HCT116 (cell line): ENCODE measurements around the gene TAF10. TPM values are rescaled to one million over a fixed set of nuclear protein-coding genes. Genes with fewer than 3 reads are reported as not detected.

ENCODE experiments used
- CEBPB ChIP-seq: IDR thresholded peaks from 2 replicates; pipeline ENCODE4 v1.6.1; 2012; ENCODE audit warnings: low read depth
- ELF1 ChIP-seq: IDR thresholded peaks from 2 replicates; pipeline ENCODE4 v1.6.1; 2012; ENCODE audit warnings: low read depth, borderline replicate concordance
- EZH2phosphoT487 ChIP-seq: fragments of 200-600 bp; IDR thresholded peaks from 2 replicates; pipeline ENCODE4 v1.6.1; 2018; ENCODE audit warnings: antibody characterized with exemption, borderline replicate concordance
- FOSL1 ChIP-seq: IDR thresholded peaks from 2 replicates; pipeline ENCODE4 v1.6.1; 2012; ENCODE audit warnings: low read depth
- JUND ChIP-seq: IDR thresholded peaks from 2 replicates; pipeline ENCODE4 v1.6.1; 2012
- POLR2A ChIP-seq: IDR thresholded peaks from 2 replicates; pipeline ENCODE4 v1.7.0; 2011; ENCODE audit warnings: borderline replicate concordance; ENCODE audit not compliant: insufficient read depth, insufficient read length; ENCODE audit errors: extremely low read depth
- REST ChIP-seq: IDR thresholded peaks from 2 replicates; pipeline ENCODE4 v1.6.1; 2012; ENCODE audit warnings: low read depth
- SRF ChIP-seq: IDR thresholded peaks from 2 replicates; pipeline ENCODE4 v1.6.1; 2012; ENCODE audit warnings: low read depth
- total RNA-seq: library from RNA; stranded (reverse); gene quantifications from one replicate; pipeline ENCODE4 v1.2.1, GENCODE V29; 2021; ENCODE audit not compliant: unreplicated experiment
- TF ChIP-seq, protein P1 (sequence below), 3 experiments: fragments of 200-600 bp in 1 of 3; sonication (generic) in 1 of 3; IDR thresholded peaks in 2 of 3; conservative IDR thresholded peaks in 1 of 3; 2 replicates each; pipeline ENCODE4 v1.5.1; 2012 to 2017; ENCODE audit warnings: low read depth in 2 of 3, low read length in 2 of 3, antibody characterized with exemption in 1 of 3, borderline replicate concordance in 1 of 3, control low read depth in 1 of 3, mild to moderate bottlenecking in 1 of 3, mixed read lengths in 1 of 3, mixed run types in 1 of 3, moderate library complexity in 1 of 3; ENCODE audit not compliant: insufficient read depth in 1 of 3

TAF10 gene
- total RNA-seq, 1 experiment from 2014 or later = 151 TPM

DNA sequence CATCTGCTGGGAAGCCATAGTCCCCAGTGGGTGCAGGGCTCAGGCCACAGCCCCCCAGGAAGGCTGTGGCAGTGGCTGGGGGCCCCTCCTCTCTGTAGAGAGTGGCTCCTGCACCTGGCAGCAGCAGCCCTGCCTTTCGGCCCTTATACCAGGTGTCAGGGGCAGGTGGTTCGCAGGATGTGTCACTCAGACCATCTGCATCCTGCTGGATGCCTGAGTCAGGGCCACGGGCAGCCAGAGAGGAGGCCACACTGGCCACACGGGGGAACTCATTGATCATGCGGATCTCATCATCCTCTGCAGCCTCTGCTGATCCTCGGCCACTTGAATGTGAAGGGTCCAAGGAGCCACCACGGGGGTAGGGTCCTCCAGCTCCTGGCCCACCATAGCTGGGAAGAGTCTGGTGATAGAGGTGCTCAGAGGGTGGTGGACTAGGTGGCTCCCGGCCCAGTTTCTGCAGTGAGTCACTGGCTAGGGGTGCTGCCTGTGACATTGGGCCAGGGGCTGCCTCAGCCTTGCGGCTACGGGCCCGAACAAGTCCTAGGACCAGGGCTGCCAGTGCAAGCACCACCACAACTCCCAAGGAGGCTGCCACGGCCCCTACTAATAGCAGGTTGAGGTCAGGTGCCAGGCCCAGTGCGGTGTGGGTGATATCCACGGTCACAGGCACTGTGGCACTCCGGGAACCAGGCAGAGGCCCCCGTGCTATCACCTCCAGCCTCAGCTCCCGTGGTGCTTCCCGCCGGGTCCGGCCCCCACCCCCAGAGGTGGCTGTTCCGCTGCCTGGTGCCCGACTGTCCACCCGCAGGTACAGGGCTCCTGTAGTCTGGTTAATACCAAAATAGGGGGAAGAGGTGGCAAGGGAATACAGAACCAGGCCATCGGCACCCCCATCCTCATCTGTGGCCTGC is 10.5 kb upstream of the TAF10 start (continued):
- TF ChIP-seq REST (no peak), FOSL1 (no peak), SRF (no peak), POLR2A (no peak), ELF1 (no peak), JUND (no peak), CEBPB (no peak), EZH2phosphoT487 (no peak)
- TF ChIP-seq, protein P1, sequence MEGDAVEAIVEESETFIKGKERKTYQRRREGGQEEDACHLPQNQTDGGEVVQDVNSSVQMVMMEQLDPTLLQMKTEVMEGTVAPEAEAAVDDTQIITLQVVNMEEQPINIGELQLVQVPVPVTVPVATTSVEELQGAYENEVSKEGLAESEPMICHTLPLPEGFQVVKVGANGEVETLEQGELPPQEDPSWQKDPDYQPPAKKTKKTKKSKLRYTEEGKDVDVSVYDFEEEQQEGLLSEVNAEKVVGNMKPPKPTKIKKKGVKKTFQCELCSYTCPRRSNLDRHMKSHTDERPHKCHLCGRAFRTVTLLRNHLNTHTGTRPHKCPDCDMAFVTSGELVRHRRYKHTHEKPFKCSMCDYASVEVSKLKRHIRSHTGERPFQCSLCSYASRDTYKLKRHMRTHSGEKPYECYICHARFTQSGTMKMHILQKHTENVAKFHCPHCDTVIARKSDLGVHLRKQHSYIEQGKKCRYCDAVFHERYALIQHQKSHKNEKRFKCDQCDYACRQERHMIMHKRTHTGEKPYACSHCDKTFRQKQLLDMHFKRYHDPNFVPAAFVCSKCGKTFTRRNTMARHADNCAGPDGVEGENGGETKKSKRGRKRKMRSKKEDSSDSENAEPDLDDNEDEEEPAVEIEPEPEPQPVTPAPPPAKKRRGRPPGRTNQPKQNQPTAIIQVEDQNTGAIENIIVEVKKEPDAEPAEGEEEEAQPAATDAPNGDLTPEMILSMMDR (IDR thresholded peaks at IDR 0.05 in 2 of 3, conservative IDR thresholded peaks at IDR 0.05 in 1 of 3; ENCODE audit: borderline replicate concordance in 1 of 3, insufficient read depth in 1 of 3, low read depth in 2 of 3, low read length in 2 of 3) = no peak
